Right lobe of liver (tissue), 4 donors: ENCODE data around the gene DLEC1.

ENCODE experiments used
- CTCF ChIP-seq, 4 donors: fragments of 200-600 bp in 3 of 4; fragments of 450-650 bp in 1 of 4; IDR thresholded peaks; one replicate each; pipeline versions ENCODE4 v1.5.1 to v1.8.0; 2016 to 2022; ENCODE audit warnings: antibody characterized with exemption in 4 of 4, mild to moderate bottlenecking in 2 of 4
- POLR2A ChIP-seq: fragments of 450-650 bp; IDR thresholded peaks from one replicate; pipeline ENCODE4 v1.6.1; 2017; ENCODE audit warnings: antibody characterized with exemption, mild to moderate bottlenecking
- donor health status: DM: no; HTN: no; CAD: no.
- donor health status: DM: no; HTN: no; CAD: no.
- donor health status: DM: no; HTN: yes; CAD: no.

GRCh38 chr3:38126121-38126892 lies 87.3 kb downstream of the DLEC1 start:
- TF ChIP-seq POLR2A = no peak
- TF ChIP-seq CTCF (IDR thresholded peaks at IDR 0.05) = no peak
